ENCODE results near the gene CD47. TPM values are rescaled to one million over a fixed set of nuclear protein-coding genes. Genes with fewer than 3 reads are reported as not detected.

CD47 gene
- total RNA-seq, 1 experiment from 2014 or later = 63.6 TPM

- H4K20me1 ChIP-seq (ENCODE audit: low read length) = no peaks in the 10 kb centered on the region
- POLR2A ChIA-PET (ENCODE audit: unreplicated experiment) = no interaction called here
- peaks cover 24% of the 10 kb centered on the region for H3K4me1 ChIP-seq (ENCODE audit: insufficient read depth, low read length)
- no peak overlapping the region for H2AFZ ChIP-seq (ENCODE audit: low read length)
- TF ChIP-seq EZH2 (IDR thresholded peaks at IDR 0.05; ENCODE audit: low read length, unreplicated experiment) (no peak), CTCF (conservative IDR thresholded peaks at IDR 0.05; ENCODE audit: low read depth, low read length) (no peak), EZH2phosphoT487 (IDR thresholded peaks at IDR 0.05; ENCODE audit: borderline replicate concordance, low read length) (no peak)
- no peaks in the 10 kb centered on the region for H3K79me2 ChIP-seq (ENCODE audit: low read length)
- DNase-seq = no peak
- H3K27ac ChIP-seq (ENCODE audit: low read length) = no peak overlapping the region
- intact Hi-C loops (cut with micrococcal nuclease) = no loop called here
- H3K9me2 ChIP-seq (replicated peaks; ENCODE audit: low read length) = no peaks in the 10 kb centered on the region
- ATAC-seq = no peak
- H3K4me3 ChIP-seq (ENCODE audit: low read length) = no peak overlapping the region
- no peaks in the 10 kb centered on the region for H3K36me3 ChIP-seq (ENCODE audit: low read depth, low read length)
- H3F3A ChIP-seq (ENCODE audit: low read length, unreplicated experiment) = no peaks in the 10 kb centered on the region
- H3K9me3 ChIP-seq (ENCODE audit: low read length) = no peaks in the 10 kb centered on the region
- CTCF ChIA-PET = no interaction called here
- H3K4me2 ChIP-seq (ENCODE audit: low read length) = no peak overlapping the region
- H3K9ac ChIP-seq (ENCODE audit: low read length) = no peak overlapping the region
- H3K27me3 ChIP-seq (ENCODE audit: low read length) = no peaks in the 10 kb centered on the region
- no TSS peak for BruUV-seq (replicated peaks)
Measured at GRCh38 chr3:108103040-108103751, 12.4 kb upstream of the CD47 start.

- ATAC-seq (no peak), DNase-seq (no peak)
- no peaks in the 10 kb centered on the region for H4K20me1 ChIP-seq (ENCODE audit: low read length)
- H3F3A ChIP-seq (ENCODE audit: low read length, unreplicated experiment) = no peaks in the 10 kb centered on the region
- no peaks in the 10 kb centered on the region for H3K27me3 ChIP-seq (ENCODE audit: low read length)
- no peaks in the 10 kb centered on the region for H3K79me2 ChIP-seq (ENCODE audit: low read length)
- H3K4me1 ChIP-seq (ENCODE audit: insufficient read depth, low read length) = peaks cover 24% of the 10 kb centered on the region
- no peak overlapping the region for H3K9ac ChIP-seq (ENCODE audit: low read length)
- H3K4me3 ChIP-seq (ENCODE audit: low read length) = no peak overlapping the region
- H3K9me2 ChIP-seq (replicated peaks; ENCODE audit: low read length) = no peaks in the 10 kb centered on the region
- no TSS peak for BruUV-seq (replicated peaks)
- no peak for TF ChIP-seq EZH2phosphoT487 (IDR thresholded peaks at IDR 0.05; ENCODE audit: borderline replicate concordance, low read length)
- TF ChIP-seq CTCF (conservative IDR thresholded peaks at IDR 0.05; ENCODE audit: low read depth, low read length) = no peak
- TF ChIP-seq EZH2 (IDR thresholded peaks at IDR 0.05; ENCODE audit: low read length, unreplicated experiment) = no peak
- no peaks in the 10 kb centered on the region for H3K9me3 ChIP-seq (ENCODE audit: low read length)
- POLR2A ChIA-PET (ENCODE audit: unreplicated experiment) = no interaction called here
- intact Hi-C loops (cut with micrococcal nuclease) = no loop called here
- no peak overlapping the region for H3K27ac ChIP-seq (ENCODE audit: low read length)
- CTCF ChIA-PET = no interaction called here
- no peaks in the 10 kb centered on the region for H3K36me3 ChIP-seq (ENCODE audit: low read depth, low read length)
- no peak overlapping the region for H3K4me2 ChIP-seq (ENCODE audit: low read length)
- no peak overlapping the region for H2AFZ ChIP-seq (ENCODE audit: low read length)
Measured at GRCh38 chr3:108102420-108103039, 11.7 kb upstream of the CD47 start.

Data from PC-3 (cell line).